ENCODE measurements around the gene SIGLEC14. TPM values are rescaled to one million over a fixed set of nuclear protein-coding genes. Genes with fewer than 3 reads are reported as not detected.

SIGLEC14 gene
- total RNA-seq, 1 donor: not detected

DNA sequence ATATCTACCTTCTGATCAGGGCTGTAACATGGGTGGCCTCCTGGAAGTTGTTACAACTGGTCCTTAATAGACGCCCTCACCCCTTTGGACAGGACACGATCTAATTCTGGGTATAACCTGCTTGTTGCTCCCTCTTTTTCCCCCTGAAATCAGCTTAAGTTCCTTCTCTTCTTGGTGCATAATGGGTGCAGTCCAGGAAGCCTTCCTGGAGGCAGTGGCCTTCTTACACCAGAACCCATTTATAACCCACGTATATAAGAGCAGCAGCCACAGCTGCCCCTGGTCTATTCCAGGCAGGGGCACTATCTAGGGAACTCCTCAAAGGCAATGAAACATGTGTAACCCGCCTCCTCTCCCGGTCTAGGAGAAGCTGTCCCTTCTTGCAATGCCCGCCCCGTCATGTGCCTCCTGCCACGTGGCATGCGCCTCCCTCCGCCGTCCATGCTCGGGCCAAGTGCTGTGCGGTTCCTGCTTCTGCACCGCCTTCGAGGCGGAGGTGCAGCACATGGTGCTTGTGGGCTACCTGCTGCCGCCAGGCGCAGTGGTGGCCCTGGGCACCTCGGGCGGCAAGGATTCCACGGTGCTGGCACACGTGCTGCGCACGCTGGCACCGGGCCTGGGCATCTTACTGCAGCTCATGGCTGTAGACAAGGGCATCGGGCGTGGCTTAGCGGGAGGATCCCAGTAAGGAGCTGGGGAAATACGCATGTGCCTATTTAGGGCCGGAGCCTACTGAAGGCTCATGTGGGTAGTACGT lies 48.3 kb downstream of the SIGLEC14 start:
- Histone ChIP-seq H3K9me3 (ENCODE audit: low read depth, low read length) (no peaks in the 10 kb centered on the region), H3K79me2 (ENCODE audit: insufficient read depth, low read length) (no peaks in the 10 kb centered on the region), H2AFZ (ENCODE audit: low read length) (no peak overlapping the region), H3K4me1 (ENCODE audit: insufficient read depth, low read length) (no peaks in the 10 kb centered on the region), H3K27me3 (ENCODE audit: insufficient read depth, low read length) (peaks cover 21% of the 10 kb centered on the region), H3K4me2 (ENCODE audit: insufficient read depth, low read length) (no peak overlapping the region), H3K4me3 (ENCODE audit: insufficient read depth, low read length) (no peak overlapping the region), H3K27ac (ENCODE audit: low read depth, low read length) (no peak overlapping the region), H3K36me3 (ENCODE audit: insufficient read depth, low read length) (no peaks in the 10 kb centered on the region), H4K20me1 (ENCODE audit: insufficient read depth, low read length) (no peaks in the 10 kb centered on the region)
- DNase-seq (ENCODE audit: insufficient read length, low spot score, missing footprints): no peak
- TF ChIP-seq, protein P1, sequence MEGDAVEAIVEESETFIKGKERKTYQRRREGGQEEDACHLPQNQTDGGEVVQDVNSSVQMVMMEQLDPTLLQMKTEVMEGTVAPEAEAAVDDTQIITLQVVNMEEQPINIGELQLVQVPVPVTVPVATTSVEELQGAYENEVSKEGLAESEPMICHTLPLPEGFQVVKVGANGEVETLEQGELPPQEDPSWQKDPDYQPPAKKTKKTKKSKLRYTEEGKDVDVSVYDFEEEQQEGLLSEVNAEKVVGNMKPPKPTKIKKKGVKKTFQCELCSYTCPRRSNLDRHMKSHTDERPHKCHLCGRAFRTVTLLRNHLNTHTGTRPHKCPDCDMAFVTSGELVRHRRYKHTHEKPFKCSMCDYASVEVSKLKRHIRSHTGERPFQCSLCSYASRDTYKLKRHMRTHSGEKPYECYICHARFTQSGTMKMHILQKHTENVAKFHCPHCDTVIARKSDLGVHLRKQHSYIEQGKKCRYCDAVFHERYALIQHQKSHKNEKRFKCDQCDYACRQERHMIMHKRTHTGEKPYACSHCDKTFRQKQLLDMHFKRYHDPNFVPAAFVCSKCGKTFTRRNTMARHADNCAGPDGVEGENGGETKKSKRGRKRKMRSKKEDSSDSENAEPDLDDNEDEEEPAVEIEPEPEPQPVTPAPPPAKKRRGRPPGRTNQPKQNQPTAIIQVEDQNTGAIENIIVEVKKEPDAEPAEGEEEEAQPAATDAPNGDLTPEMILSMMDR (IDR thresholded peaks at IDR 0.05; ENCODE audit: extremely low read depth, low read depth, low read length): no peak

DNA sequence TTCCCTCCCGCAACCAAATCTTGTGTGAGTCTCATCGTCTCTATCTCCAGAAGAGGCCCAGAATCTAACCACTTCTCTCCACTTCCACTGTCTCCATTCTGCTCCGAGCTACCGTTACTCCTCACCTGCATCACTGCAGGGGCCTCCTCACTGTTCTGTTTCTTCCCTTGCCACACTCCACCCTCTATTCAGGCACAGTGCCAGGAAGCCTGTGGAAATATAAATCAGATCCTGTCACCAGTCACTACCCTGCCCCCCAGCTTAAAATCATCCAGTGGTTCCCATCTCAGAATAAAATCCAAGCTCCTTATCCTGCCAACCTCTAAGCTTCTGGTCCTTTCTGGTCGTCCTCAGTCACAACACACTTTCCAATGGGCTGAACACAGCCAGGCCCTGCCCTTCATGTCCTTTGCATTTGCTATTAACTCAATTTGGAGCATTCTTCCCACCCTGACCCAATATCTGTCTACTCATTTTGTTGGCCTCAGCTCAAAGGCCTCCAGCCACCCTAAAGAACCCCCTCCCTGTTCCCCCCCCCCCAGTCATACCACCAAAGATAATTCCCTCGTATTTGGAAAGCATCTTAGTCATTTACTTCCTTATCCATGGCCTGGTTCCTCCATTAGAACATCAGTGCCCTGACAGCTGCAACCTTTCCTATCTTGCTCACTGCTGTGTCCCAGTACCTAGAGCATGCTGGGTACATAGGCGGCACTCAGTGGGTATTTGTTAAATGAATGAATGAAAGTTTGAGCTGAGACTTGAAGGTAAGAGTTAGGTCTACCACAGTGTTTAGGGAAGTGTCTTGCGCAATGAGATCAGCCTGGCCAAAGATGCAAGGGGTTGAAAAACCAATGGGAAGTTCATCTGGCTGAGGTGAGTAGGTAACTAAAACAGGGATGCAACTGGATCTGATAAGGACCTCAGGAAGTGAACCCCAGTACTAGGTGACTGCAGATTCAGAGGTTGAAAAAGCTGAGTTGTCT lies 51.1 kb downstream of the SIGLEC14 start:
- TF ChIP-seq, protein P1 (IDR thresholded peaks at IDR 0.05; ENCODE audit: extremely low read depth, low read depth, low read length): no peak
- Histone ChIP-seq H3K79me2 (ENCODE audit: insufficient read depth, low read length) (no peaks in the 10 kb centered on the region), H3K4me2 (ENCODE audit: insufficient read depth, low read length) (peak overlapping the region; percentile 79), H3K9me3 (ENCODE audit: low read depth, low read length) (no peaks in the 10 kb centered on the region), H2AFZ (ENCODE audit: low read length) (peak overlapping the region; percentile 95), H3K4me1 (ENCODE audit: insufficient read depth, low read length) (no peaks in the 10 kb centered on the region), H3K4me3 (ENCODE audit: insufficient read depth, low read length) (no peak overlapping the region), H3K27ac (ENCODE audit: low read depth, low read length) (no peak overlapping the region), H4K20me1 (ENCODE audit: insufficient read depth, low read length) (no peaks in the 10 kb centered on the region), H3K36me3 (ENCODE audit: insufficient read depth, low read length) (no peaks in the 10 kb centered on the region), H3K27me3 (ENCODE audit: insufficient read depth, low read length) (peaks cover 6% of the 10 kb centered on the region)
- DNase-seq (ENCODE audit: insufficient read length, low spot score, missing footprints): no peak

DNA sequence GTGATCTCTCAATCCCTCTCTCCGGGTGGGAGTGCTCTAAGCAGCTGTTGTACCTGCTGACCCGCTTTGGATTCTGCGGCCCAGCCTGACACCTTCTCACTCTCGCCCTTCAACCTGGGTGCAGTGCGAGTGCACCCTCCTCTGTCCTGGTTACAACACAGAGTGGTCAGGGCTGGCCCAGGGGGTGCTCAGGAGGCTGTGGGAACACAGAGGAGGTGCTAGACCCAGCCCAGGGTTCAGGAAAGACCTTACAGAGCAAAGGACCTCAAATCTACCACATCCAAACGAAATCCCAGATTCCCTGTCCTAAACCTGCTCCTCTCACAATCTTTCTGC lies 51.9 kb downstream of the SIGLEC14 start:
- H3K36me3 ChIP-seq (ENCODE audit: insufficient read depth, low read length): no peaks in the 10 kb centered on the region
- no peak for DNase-seq (ENCODE audit: insufficient read length, low spot score, missing footprints)
- H2AFZ ChIP-seq (ENCODE audit: low read length): peak overlapping the region; percentile 95
- H4K20me1 ChIP-seq (ENCODE audit: insufficient read depth, low read length): no peaks in the 10 kb centered on the region
- H3K4me2 ChIP-seq (ENCODE audit: insufficient read depth, low read length): peak overlapping the region; percentile 79
- H3K9me3 ChIP-seq (ENCODE audit: low read depth, low read length): no peaks in the 10 kb centered on the region
- peak overlapping the region; percentile 77 for H3K4me3 ChIP-seq (ENCODE audit: insufficient read depth, low read length)
- TF ChIP-seq, protein P1 (IDR thresholded peaks at IDR 0.05; ENCODE audit: extremely low read depth, low read depth, low read length): no peak
- H3K4me1 ChIP-seq (ENCODE audit: insufficient read depth, low read length): no peaks in the 10 kb centered on the region
- H3K79me2 ChIP-seq (ENCODE audit: insufficient read depth, low read length): no peaks in the 10 kb centered on the region
- no peak overlapping the region for H3K27ac ChIP-seq (ENCODE audit: low read depth, low read length)
- H3K27me3 ChIP-seq (ENCODE audit: insufficient read depth, low read length): no peaks in the 10 kb centered on the region

Data from osteoblast (primary cell).